MG63 (cell line): ENCODE results near the gene CD247. TPM values are rescaled to one million over a fixed set of nuclear protein-coding genes. Genes with fewer than 3 reads are reported as not detected.

Experiments used
- DNase-seq: peaks from one replicate; pipeline ENCODE4 v3.0.0-alpha.2; 2020
- H3K27me3 ChIP-seq: fragments of 250-450 bp; sonication (Bioruptor Pico); 2 replicates; pipeline ENCODE4 v1.5.1; 2020; ENCODE audit warnings: mild to moderate bottlenecking, moderate library complexity
- H3K36me3 ChIP-seq: fragments of 250-450 bp; sonication (Bioruptor Pico); 2 replicates; pipeline ENCODE4 v1.5.1; 2020; ENCODE audit warnings: mild to moderate bottlenecking, moderate library complexity
- H3K4me3 ChIP-seq: fragments of 250-450 bp; sonication (Bioruptor Pico); 2 replicates; pipeline ENCODE4 v1.5.1; 2020; ENCODE audit warnings: mild to moderate bottlenecking, moderate library complexity
- H3K9me3 ChIP-seq: fragments of 250-450 bp; sonication (Bioruptor Pico); 2 replicates; pipeline ENCODE4 v1.5.1; 2020; ENCODE audit warnings: mild to moderate bottlenecking, moderate library complexity
- total RNA-seq: library from RNA; depleted of rRNA; stranded (reverse); fragments of >200 nt; shearing (Covaris generic); gene quantifications from 2 replicates; pipeline ENCODE4 v1.2.3, GENCODE V29; 2014; ENCODE audit warnings: low replicate concordance; rRNA removed

The CD247 gene
- total RNA-seq, 1 experiment from 2014 or later = not detected

- Histone ChIP-seq H3K27me3 (no peaks in the 10 kb centered on the region), H3K4me3 (no peak overlapping the region), H3K36me3 (peaks cover 9% of the 10 kb centered on the region; the same call in 1 of the 2 replicates), H3K9me3 (no peaks in the 10 kb centered on the region)
- no peak for DNase-seq
Observed at GRCh38 chr1:167400359-167400953, 117.9 kb downstream of the CD247 start.

- H3K9me3 ChIP-seq = no peaks in the 10 kb centered on the region
- H3K4me3 ChIP-seq = no peak overlapping the region
- H3K27me3 ChIP-seq = no peaks in the 10 kb centered on the region
- DNase-seq = no peak
- peaks cover 6% of the 10 kb centered on the region for H3K36me3 ChIP-seq
Observed at GRCh38 chr1:167392200-167392696, 126.1 kb downstream of the CD247 start.

- Histone ChIP-seq H3K27me3 (no peaks in the 10 kb centered on the region), H3K4me3 (no peak overlapping the region), H3K36me3 (peaks cover 12% of the 10 kb centered on the region), H3K9me3 (no peaks in the 10 kb centered on the region)
- DNase-seq = no peak
Observed at GRCh38 chr1:167388976-167389375, 129.4 kb downstream of the CD247 start.

- DNase-seq = no peak
- Histone ChIP-seq H3K36me3 (peaks cover 13% of the 10 kb centered on the region), H3K9me3 (no peaks in the 10 kb centered on the region), H3K27me3 (no peaks in the 10 kb centered on the region), H3K4me3 (no peak overlapping the region)
Observed at GRCh38 chr1:167387251-167387910, 130.9 kb downstream of the CD247 start.

Other genes starting within 250 kb of the CD247 start
- 60.7 and 65.3 TPM in 2 replicates for gene CREG1, start 35.2 kb upstream of the CD247 start, total RNA-seq
- gene RCSD1, start 111.7 kb upstream of the CD247 start, total RNA-seq = not detected in 2 replicates
- gene MPZL1, start 203.5 kb upstream of the CD247 start, total RNA-seq = 126 and 136 TPM in 2 replicates